ENCODE data around the gene PRKAG2. TPM values are rescaled to one million over a fixed set of nuclear protein-coding genes. Genes with fewer than 3 reads are reported as not detected.

Gene PRKAG2
- total and polyA plus RNA-seq, 2 experiments from 2014 or later = 9.1 to 14.9 TPM

GRCh38 chr7:151873402-151873965 lies 3.4 kb downstream of the PRKAG2 start (continued):
- TF ChIP-seq REST (IDR thresholded peaks at IDR 0.05; ENCODE audit: unreplicated experiment) = no peak

- H3K27me3 Mint-ChIP-seq (ENCODE audit: insufficient read depth, low read depth, poor library complexity) = peaks cover 21% of the 10 kb centered on the region
- H2AFZ ChIP-seq = no peak overlapping the region
- H3K9me2 ChIP-seq (ENCODE audit: insufficient read depth) = no peaks in the 10 kb centered on the region
- H3F3A ChIP-seq (replicated peaks; ENCODE audit: low read depth) = no peaks in the 10 kb centered on the region
- H3K4me1 ChIP-seq (ENCODE audit: insufficient read depth) = peaks cover 13% of the 10 kb centered on the region
- H3K36me3 ChIP-seq (ENCODE audit: insufficient read depth) = no peaks in the 10 kb centered on the region
- H3K36me3 Mint-ChIP-seq (ENCODE audit: low read depth) = no peaks in the 10 kb centered on the region
- ATAC-seq = no peak
- no peaks in the 10 kb centered on the region for H3K79me2 ChIP-seq (replicated peaks; ENCODE audit: insufficient read depth)
- no peak overlapping the region for H3K4me3 ChIP-seq
- H4K20me1 ChIP-seq (replicated peaks; ENCODE audit: insufficient read depth) = no peaks in the 10 kb centered on the region
- H3K27ac ChIP-seq (ENCODE audit: low read depth) = no peak overlapping the region
- no peak for DNase-seq (ENCODE audit: low spot score)
- no peak overlapping the region for H3K4me2 ChIP-seq
- H3K9me3 Mint-ChIP-seq = no peaks in the 10 kb centered on the region
- H3K27ac Mint-ChIP-seq = no peak overlapping the region
- peaks cover 14% of the 10 kb centered on the region for H3K4me1 Mint-ChIP-seq
- no peak overlapping the region for H3K4me3 Mint-ChIP-seq
- H3K27me3 ChIP-seq (ENCODE audit: insufficient read depth) = peaks cover 21% of the 10 kb centered on the region
- TF ChIP-seq, protein P1, sequence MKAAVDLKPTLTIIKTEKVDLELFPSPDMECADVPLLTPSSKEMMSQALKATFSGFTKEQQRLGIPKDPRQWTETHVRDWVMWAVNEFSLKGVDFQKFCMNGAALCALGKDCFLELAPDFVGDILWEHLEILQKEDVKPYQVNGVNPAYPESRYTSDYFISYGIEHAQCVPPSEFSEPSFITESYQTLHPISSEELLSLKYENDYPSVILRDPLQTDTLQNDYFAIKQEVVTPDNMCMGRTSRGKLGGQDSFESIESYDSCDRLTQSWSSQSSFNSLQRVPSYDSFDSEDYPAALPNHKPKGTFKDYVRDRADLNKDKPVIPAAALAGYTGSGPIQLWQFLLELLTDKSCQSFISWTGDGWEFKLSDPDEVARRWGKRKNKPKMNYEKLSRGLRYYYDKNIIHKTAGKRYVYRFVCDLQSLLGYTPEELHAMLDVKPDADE (IDR thresholded peaks at IDR 0.05) = no peak
- TF ChIP-seq ZNF331 (CRISPR knock-in tag; IDR thresholded peaks at IDR 0.05; ENCODE audit: low read depth) (no peak), JUNB (IDR thresholded peaks at IDR 0.05; ENCODE audit: unreplicated experiment) (no peak), CTCF (conservative IDR thresholded peaks at IDR 0.05; ENCODE audit: low read depth in 2 of 2) (no peak), EZH2phosphoT487 (IDR thresholded peaks at IDR 0.05; ENCODE audit: unreplicated experiment) (no peak), EZH2 (IDR thresholded peaks at IDR 0.05; ENCODE audit: low read depth, unreplicated experiment) (no peak), POLR2AphosphoS5 (IDR thresholded peaks at IDR 0.05; ENCODE audit: low read depth) (no peak), ZNF114 (CRISPR knock-in tag; IDR thresholded peaks at IDR 0.05) (no peak), ZNF462 (CRISPR knock-in tag; IDR thresholded peaks at IDR 0.05) (no peak), NANOG (IDR thresholded peaks at IDR 0.05; ENCODE audit: borderline replicate concordance) (no peak)
These were observed 4.1 kb downstream of the PRKAG2 start for GRCh38 chr7:151872531-151873401.
